Activated T-helper 9 cell treated with anti-CD3 and anti-CD28 coated beads, Interleukin-2, amount 50 U/mL, for 16 hours (primary cell): Measurements from ENCODE around the gene HAUS6.
A peak's percentile ranks its signal among the peaks of the same experiment; 100 is the strongest.
"Not testable (repeated sequence)": the region's sequence is repeated elsewhere in the genome, so short reads cannot be mapped to it uniquely, and the experiment has no call there.

Experiments used
- DNase-seq: peaks from one replicate; pipeline ENCODE4 v3.0.0-alpha.2; 2020; ENCODE audit warnings: low read depth

The HAUS6 gene

DNA sequence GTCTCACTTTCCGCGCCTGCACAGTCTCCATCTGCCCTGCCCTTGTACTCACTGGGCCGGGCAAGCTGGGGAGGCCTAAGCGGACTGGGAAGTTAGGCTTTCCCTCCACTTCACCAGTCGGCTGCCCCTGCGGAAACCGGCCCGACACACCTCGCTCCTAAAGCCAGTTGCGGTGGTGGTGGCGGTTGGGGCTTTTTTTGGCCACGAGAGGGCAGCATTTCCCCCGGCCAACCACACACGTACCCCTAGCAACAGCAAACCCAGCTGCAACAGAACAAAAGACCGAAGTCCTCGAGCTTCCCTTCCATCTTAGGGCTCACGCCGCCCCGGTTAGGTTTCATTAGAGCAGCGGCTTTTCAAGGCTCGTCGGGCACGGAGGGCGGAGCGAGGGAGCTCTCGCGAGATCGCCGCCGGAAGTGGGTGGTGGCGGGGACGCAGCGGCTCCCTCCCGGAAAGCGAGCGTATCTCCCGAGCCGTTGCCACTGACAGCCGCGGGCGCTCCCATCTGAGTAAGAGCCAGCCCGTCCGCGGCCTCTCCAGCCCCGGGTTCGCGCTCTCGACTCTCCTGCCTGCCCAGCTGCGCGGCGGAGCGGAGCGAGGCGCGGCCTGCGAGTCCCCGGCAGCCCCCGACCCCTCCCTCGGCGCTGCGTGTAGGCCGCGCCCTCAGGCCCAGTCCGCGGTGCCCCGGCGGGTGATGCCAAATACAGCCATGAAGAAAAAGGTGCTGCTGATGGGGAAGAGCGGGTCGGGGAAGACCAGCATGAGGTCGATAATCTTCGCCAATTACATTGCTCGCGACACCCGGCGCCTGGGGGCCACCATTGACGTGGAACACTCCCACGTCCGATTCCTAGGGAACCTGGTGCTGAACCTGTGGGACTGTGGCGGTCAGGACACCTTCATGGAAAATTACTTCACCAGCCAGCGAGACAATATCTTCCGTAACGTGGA, 53.5 kb downstream of the HAUS6 start, which contains the start of gene RRAGA:
RRAGA (plus strand) TSS at position 462 of the 951 bp plus-strand sequence; CDS start at position 695, 233 bp downstream.
- peak; percentile 91 for DNase-seq

DNA sequence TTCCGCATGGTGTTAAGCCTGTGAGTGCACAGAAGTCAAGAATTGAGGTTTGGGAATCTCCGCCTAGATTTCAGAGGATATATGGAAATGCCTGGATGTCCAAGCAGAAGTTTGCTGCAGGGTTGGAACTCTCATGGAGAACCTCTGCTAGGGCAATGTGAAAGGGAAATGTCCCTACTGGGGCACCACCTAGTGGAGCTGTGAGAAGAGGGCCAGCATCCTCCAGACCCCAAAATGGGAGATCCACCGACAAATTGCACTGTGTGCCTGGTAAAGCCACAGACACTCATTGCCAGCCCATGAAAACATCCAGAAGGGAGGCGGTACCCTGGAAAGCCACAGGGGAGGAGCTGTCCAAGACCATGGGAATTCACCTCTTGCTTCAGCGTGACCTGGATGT, 66.1 kb downstream of the HAUS6 start:
- no peak for DNase-seq

DNA sequence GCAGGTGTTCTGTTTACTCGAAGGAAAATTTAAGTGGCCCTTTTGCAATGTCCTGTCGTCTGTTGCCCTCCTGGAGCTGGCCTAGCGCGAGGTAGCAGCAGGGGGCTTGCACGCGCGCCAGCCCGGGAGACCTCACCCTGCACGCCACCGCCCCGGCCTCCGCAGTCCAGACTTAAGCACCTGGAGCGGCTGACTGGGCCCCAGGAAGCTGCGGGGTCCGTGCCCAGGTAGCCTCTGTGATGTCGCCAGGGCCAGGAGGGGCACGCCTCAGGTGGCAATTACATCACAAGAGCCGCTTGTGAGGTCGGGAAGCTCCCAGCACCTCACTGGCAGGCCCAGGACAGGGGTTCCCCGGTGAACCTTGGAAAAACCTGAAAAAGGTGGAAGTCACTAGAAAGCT, 69.7 kb downstream of the HAUS6 start, which contains the start of gene SAXO1:
SAXO1 (minus strand) TSS at position 195 of the 400 bp plus-strand sequence. CDS start 301 bp downstream, outside the sequence.
- no peak for DNase-seq

DNA sequence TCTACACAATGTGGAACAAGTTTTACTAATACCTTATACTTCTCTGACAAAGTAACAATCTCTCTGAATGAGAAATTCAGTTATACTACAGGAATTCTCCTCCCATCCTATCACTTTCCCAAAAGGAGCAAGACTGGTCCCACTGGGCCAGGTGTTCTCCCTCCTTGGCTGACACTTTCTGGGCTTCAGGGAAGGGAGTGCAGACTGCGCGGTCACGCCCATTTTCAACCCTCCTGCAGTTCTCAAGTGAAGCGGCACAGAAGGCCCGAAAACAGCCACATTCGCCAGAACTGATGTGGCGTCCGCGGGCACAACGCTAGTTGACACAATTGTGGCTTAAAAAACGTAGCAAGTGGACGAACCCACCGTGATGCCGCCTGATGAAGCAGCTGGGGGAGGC, 70.3 kb downstream of the HAUS6 start:
- no peak for DNase-seq

DNA sequence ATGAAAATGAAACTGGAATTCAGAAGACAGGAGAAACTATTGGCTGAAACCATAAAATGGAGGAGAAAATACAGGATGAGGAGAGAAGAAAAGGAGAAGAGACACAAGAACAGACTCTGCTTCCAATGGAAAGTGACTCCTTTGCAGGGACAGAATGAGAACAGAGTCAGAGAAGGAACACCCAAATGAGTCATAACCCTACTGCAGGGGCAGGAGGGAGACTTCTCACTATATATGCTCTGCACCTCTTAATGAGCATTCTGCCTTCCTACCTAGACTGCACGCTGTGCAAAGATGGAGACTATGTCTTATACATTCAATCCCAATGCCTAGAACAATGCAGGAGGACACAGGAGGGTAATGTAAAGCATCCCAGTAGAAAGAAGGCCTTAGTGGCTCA, 71.8 kb downstream of the HAUS6 start:
- DNase-seq: no peak

DNA sequence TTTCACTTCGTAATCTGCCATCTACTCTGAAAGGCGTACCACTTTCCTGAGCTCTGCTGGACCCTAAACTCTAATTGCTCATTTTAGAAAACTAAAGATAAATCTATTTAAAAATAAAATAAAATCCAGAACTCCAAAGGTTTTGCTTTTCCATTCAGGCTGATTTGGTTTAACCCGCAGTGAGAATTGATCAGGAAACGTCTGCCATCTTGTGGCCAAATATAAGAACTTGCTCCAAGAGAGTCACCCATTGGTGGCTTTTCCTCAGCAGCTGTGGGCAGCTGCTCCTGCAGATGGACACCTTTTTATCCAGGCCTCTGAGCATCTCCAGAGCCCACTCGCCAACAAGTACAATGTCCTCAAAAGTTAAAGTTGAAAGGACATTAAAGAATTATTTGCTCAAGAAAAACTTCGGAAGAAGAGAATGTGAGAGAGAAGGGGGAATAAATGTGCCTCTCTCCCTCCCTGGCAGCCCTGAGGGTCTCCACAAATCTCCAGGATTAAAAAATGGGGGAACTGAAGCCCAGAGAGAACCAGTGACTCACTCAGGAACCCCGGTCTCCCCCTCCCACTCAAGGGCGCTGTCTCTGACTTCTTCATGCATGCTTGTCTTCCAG, 73.8 kb downstream of the HAUS6 start:
- no peak for DNase-seq

DNA sequence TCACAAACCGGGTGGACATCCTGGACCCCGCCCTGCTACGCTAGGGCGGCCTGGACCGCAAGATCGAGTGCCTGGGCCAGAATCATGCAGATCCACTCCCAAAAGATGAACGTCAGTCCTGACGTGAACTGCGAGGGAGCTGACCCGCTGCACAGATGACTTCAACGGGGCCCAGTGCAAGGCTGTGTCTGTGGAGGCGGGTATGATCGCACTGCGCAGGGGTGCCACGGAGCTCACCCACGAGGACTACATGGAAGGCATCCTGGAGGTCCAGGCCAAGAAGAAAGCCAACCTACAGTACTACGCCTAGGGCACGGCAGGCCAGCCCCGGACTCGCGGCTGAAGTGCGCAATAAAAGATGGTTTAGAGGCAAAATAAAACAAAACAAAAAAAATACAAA, 74.9 kb downstream of the HAUS6 start:
- DNase-seq: no peak

DNA sequence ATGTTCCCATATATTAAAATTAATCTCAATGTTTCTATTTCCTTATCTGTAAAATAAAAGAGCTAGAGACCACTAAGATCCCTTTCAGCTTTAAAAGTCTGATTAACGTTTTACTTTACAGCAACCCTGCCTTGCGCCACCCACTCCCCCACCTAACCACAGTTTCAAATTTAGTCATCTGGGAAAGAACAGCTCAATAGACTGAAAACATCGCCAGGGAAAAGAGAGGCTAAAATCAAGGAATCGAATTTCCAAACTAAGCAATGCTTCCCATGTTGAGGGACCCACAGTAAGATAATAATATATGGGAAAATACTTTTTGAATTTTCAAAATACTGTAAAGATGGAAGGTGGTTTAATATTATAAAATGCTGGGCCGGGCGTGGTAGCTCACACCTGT, 76.3 kb downstream of the HAUS6 start:
- no peak for DNase-seq

DNA sequence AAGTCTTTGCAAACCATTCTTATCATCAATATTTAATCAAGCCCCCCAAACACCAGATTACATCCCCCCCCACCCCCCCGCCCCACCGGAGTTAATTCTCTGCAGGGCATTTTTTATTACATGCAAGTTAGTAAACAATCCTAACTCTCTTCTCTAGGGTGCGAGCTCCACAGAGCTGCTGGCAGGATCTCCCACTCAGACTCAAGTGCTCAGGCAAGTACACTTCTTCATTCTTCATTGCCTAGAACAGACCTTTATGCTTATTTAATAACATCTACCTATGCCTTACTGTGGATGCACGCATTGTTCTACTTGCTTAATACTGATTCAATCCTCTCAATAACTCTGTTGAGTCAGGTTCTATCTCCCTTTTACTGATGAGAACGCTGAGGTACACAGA, 79.6 kb downstream of the HAUS6 start:
- DNase-seq: no peak

DNA sequence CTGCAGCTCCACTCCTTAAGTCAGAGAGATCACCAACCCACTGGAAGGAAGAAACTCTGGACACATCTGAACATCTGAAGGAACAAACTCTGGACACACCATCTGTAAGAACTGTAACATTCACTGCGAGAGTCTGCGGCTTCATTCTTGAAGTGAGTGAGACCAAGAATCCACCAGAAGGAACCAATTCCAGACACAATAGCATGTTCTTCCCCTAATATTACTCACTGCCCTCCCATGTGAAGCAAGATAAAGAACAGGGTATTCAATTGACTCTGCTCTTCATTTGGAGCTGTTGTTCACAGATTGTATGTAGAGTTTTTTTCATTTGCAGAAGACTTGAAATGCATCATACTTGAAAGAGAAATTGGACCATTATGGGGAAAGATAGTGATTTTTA, 80.5 kb downstream of the HAUS6 start:
- DNase-seq: no peak

DNA sequence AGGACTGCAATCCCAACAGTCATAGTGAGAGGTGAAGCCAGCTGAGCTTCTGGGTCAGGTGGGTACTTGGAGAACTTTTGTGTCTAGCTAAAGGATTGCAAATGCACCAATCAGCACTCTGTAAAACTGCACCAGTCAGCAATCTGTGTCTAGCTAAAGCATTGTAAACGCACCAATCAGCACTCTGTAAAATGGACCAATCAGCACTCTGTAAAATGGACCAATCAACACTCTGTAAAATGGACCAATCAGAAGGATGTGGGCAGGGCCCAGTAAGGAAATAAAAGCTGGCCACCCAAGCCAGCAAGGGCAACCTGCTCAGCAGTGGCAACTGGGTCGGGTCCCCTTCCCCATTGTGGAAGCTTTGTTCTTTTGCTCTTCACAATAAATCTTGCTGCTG, 81.1 kb downstream of the HAUS6 start:
- not testable (repeated sequence) for DNase-seq

DNA sequence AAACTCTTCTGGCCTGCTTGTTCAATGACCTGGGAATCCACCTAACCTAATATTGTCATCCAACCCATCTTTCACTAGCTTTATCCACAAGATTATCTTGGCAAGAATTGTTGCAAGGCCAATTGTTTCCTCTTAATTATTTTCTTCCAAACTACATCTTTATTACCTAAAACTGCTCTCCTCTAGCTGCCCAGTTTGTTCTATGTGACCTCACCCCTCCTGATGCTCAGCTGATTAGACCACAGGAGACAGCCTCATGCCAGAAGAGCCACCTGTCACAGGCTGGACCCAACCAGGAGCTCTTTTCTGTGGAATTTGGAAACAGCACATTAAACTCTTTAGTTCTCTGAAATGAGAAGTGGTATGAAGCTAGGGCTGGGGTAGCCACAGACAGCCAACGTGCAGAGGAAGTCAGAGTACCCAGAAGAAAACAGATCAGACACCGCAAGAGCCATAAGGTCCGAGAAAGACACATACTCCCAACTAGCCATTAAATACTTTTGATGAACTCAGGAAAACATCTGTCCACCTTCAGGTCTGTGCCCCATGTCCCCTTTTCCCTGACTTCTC, 81.7 kb downstream of the HAUS6 start:
- no peak for DNase-seq

DNA sequence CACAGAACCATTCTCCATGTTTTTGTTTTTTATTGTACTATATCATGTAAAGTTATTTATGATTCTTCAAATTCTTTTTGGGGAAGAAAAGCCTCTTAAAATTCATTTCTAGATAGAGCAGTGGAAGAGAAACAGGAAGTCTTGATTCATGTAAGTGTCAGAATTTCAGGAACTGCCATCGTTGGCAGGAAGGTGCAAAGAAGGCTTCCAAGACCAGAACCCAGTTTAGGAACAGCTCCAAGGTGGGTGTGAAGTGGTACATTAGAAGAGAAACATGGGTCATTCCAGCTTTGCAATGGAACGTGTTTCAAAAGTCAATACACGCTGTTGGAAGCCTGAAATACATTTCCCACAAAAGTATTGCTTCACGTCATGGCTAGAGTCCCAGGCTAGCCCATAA, 84.5 kb downstream of the HAUS6 start:
- no peak for DNase-seq

DNA sequence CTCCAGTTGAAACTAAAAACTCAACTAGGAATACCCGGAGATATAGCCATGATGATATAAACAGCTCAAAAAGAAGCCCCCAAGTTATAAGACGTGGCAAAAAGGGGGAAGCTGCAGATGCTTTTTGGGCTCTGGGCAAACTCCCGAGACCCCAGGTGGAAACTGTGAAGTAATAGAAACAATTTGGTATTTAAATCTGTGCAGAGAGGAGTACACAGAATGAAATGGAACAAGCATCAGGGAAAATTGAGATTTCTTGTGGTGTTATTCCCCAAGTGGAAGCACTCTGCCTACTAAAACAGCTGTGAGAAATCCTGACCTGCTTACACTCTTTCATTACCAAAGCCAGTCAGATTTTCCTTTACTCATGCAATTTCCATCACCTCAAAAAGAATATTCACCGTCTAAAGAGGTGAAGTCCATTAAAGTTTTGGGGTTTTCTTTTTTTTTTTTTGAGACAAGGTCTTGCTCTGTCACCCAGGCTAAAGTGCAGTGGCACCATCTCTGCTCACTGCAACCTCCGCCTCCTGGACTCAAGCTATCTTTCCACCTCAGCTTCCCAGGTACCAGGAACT, 93.2 kb downstream of the HAUS6 start:
- no peak for DNase-seq
